ENCODE data around the gene ADK.

DNA sequence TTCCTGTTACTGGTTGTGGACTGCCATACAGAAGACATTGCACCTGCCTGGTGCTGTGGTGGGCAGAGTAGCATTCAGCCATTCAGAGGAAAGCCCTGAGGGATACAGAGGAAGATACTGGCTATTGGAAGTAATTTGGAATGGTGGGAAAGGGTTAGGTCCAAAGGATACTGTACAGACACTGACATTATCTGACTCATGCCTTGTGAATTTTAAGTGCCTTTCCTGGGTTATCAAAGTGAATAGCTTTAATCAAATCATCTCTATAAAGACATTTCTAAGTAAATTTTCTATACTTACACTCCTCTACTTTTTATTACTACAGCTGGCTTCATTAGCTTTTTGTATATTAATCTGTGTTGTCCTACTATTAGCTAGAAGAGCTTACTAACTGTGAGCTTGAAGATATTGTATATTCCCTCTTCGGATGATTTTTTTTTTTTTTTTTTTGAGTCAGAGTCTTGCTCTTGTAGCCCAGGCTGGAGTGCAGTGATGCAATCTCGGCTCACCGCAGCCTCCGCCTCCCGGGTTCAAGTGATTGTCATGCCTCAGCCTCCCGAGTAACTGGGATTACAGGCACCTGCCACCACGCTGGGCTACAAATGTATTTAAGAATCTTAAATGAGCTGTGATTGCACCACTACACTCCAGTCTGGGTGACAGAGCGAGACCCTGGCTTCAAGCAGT, 186.5 kb downstream of the ADK start:
- TF ChIP-seq CTCF (IDR thresholded peaks at IDR 0.05), result no peak
- TF ChIP-seq POLR2A (IDR thresholded peaks at IDR 0.05), result no peak

All from right lobe of liver (tissue), 4 donors.